Vagina (tissue), 2 donors: ENCODE data around the gene DCANP1. TPM values are rescaled to one million over a fixed set of nuclear protein-coding genes. Genes with fewer than 3 reads are reported as not detected.

Experiments
- DNase-seq, 2 donors: peaks; one replicate each; pipeline ENCODE4 v3.0.0-alpha.2; 2017; ENCODE audit errors: extremely low spot score in 2 of 2
- H3K27ac ChIP-seq: fragments of 200-600 bp; sonication (generic); one replicate; pipeline ENCODE4 v1.5.1; 2019
- H3K27me3 ChIP-seq: fragments of 200-600 bp; sonication (generic); one replicate; pipeline ENCODE4 v1.5.1; 2019
- H3K36me3 ChIP-seq, 2 donors: fragments of 200-600 bp; sonication (generic); one replicate each; pipeline ENCODE4 v1.5.1; 2017 to 2019
- H3K4me1 ChIP-seq: fragments of 200-600 bp; sonication (generic); one replicate; pipeline ENCODE4 v1.5.1; 2019
- H3K4me3 ChIP-seq, 2 donors: fragments of 200-600 bp; sonication (generic); 1 replicate in 1 of 2; 2 replicates in 1 of 2; pipeline ENCODE4 v1.5.1; 2016 to 2019
- H3K9me3 ChIP-seq: fragments of 200-600 bp; sonication (generic); one replicate; pipeline ENCODE4 v1.5.1; 2019
- POLR2A ChIP-seq, 2 donors: fragments of 450-650 bp; IDR thresholded peaks; one replicate each; pipeline ENCODE4 v1.6.1; 2017; ENCODE audit warnings: antibody characterized with exemption in 2 of 2, mild to moderate bottlenecking in 2 of 2, moderate library complexity in 2 of 2
- POLR2AphosphoS5 ChIP-seq, 2 donors: sonication (generic); formaldehyde crosslinking; IDR thresholded peaks; one replicate each; pipeline ENCODE4 v1.9.0; 2017; ENCODE audit warnings: antibody characterized with exemption in 2 of 2, mild to moderate bottlenecking in 2 of 2, low read depth in 1 of 2; ENCODE audit not compliant: insufficient read depth in 1 of 2
- intact Hi-C: fragments of 100-400 bp; cut with DNase I; formaldehyde crosslinking; loops from one replicate; pipeline ENCODE4 v1.15.1; 2023
- total RNA-seq: library from RNA; depleted of rRNA; stranded (reverse); fragments of >200 nt; gene quantifications from one replicate; pipeline ENCODE4 v1.2.3, GENCODE V29; 2016
- TF ChIP-seq, protein P1 (sequence below), 3 experiments: fragments of 450-650 bp in 2 of 3; fragments of 200-600 bp in 1 of 3; sonication (generic) in 1 of 3; IDR thresholded peaks; one replicate each; pipeline ENCODE4 v1.5.1; 2017 to 2019; ENCODE audit warnings: antibody characterized with exemption in 3 of 3, mild to moderate bottlenecking in 2 of 3, moderate library complexity in 2 of 3

Gene DCANP1
- total RNA-seq, 1 donor from 2014 or later: not detected

DNA sequence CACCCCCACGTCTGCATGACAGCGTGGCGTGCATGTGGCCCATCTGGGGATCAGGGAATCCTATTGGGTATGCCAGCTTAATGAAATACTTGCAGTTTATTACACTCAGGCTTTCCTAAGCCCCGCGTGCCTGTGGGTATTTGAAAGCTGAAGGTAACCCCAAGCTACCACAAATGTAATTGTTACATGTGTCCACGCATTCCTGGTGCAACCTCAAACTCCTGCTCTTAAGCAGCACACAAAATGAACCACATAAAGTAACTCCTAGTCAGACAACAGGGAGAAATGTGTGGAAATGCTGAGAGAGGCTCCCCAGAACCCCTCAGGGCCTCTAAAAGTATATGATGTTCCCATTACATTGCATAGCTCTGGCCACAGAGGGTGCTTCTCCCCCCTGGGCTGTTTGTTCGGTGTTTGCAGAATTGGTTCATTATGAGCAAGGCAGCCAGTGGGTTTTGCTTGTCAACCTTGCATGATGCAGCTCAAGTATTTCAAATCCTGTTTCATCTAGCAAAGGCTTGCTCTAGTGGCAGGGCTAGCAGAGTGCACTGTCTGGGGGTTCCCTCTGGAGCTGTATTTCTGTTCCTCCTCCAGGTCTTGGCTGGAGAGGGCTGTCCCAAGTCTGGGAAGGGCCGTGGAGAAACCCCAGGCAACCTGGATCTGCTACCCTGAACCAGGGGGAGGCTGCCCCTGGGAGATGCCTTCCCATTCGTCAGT is 1.8 kb upstream of the DCANP1 start:
- H3K27me3 ChIP-seq: no peaks in the 10 kb centered on the region
- intact Hi-C loops: no loop called here
- H3K9me3 ChIP-seq: no peaks in the 10 kb centered on the region
- H3K4me3 ChIP-seq: no peak overlapping the region
- no peaks in the 10 kb centered on the region for H3K36me3 ChIP-seq
- DNase-seq: no peak
- TF ChIP-seq, protein P1, sequence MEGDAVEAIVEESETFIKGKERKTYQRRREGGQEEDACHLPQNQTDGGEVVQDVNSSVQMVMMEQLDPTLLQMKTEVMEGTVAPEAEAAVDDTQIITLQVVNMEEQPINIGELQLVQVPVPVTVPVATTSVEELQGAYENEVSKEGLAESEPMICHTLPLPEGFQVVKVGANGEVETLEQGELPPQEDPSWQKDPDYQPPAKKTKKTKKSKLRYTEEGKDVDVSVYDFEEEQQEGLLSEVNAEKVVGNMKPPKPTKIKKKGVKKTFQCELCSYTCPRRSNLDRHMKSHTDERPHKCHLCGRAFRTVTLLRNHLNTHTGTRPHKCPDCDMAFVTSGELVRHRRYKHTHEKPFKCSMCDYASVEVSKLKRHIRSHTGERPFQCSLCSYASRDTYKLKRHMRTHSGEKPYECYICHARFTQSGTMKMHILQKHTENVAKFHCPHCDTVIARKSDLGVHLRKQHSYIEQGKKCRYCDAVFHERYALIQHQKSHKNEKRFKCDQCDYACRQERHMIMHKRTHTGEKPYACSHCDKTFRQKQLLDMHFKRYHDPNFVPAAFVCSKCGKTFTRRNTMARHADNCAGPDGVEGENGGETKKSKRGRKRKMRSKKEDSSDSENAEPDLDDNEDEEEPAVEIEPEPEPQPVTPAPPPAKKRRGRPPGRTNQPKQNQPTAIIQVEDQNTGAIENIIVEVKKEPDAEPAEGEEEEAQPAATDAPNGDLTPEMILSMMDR (IDR thresholded peaks at IDR 0.05): no peak
- no peak for TF ChIP-seq POLR2A (IDR thresholded peaks at IDR 0.05)
- no peak for TF ChIP-seq POLR2AphosphoS5 (IDR thresholded peaks at IDR 0.05; ENCODE audit: insufficient read depth in 1 of 2, low read depth in 1 of 2)
- H3K27ac ChIP-seq: no peak overlapping the region
- no peaks in the 10 kb centered on the region for H3K4me1 ChIP-seq

DNA sequence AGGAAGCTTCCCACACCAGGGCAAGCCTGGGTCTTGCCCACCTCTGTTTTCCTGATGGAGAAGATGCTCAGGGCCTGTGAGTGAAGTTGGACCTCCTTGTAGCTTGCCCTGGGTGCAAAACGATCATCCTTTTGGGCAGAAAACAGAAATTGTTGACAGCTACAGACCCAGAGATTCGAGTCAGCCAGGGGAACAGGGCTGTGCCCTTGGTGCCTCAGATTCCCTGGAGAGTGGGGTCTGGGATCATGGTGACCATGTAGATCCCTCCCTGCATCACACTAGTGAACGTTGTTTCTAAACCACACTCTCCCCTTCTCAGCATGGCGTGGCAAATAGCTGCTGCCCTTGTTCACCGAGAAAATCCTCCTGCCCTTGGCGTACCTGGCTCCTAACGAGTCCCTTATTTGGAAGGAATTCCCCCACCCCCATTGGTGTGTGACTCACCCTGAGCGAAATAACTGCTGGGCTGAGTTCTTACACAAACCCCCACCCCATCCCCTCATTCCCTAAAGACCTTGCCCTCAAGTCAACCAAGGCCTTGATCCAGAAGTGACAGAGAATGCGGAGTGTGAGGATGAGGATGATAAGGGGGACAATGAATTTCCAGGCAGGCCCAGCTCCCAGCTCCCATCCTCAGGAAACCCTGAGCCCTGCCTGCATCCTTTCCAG is 1.1 kb upstream of the DCANP1 start:
- Histone ChIP-seq H3K36me3 (no peaks in the 10 kb centered on the region), H3K9me3 (no peaks in the 10 kb centered on the region), H3K27ac (no peak overlapping the region), H3K4me1 (no peaks in the 10 kb centered on the region), H3K27me3 (no peaks in the 10 kb centered on the region), H3K4me3 (no peak overlapping the region)
- intact Hi-C loops: no loop called here
- DNase-seq: no peak
- TF ChIP-seq POLR2AphosphoS5 (IDR thresholded peaks at IDR 0.05; ENCODE audit: insufficient read depth in 1 of 2, low read depth in 1 of 2) (no peak), POLR2A (IDR thresholded peaks at IDR 0.05) (no peak)
- TF ChIP-seq, protein P1 (IDR thresholded peaks at IDR 0.05): no peak

DNA sequence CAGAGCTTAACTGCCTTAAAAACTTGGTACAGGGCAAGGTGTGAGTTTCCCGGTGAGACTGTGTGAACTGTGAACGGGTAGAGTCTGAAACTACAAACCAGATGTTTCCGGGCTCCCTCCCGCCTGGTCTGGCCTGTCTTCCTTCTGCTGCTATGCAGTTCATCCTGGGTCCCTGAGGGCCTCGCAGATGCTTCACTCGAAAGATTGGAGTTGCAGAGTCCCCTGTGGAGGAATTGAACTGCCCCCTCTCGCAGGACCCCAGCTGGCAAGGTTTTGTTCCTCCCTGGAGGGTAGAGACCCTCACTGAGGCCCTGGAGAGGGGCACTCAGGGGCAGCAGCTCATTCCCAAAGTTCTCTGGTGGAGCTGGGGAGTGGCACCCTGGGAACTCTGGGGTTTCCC is 533 bp downstream of the DCANP1 start:
- Histone ChIP-seq H3K27me3 (no peaks in the 10 kb centered on the region), H3K4me1 (no peaks in the 10 kb centered on the region), H3K27ac (no peak overlapping the region), H3K4me3 (no peak overlapping the region), H3K36me3 (no peaks in the 10 kb centered on the region), H3K9me3 (no peaks in the 10 kb centered on the region)
- intact Hi-C loops: no loop called here
- DNase-seq: no peak
- TF ChIP-seq, protein P1 (IDR thresholded peaks at IDR 0.05): no peak
- TF ChIP-seq POLR2A (IDR thresholded peaks at IDR 0.05) (no peak), POLR2AphosphoS5 (IDR thresholded peaks at IDR 0.05; ENCODE audit: insufficient read depth in 1 of 2, low read depth in 1 of 2) (no peak)

DNA sequence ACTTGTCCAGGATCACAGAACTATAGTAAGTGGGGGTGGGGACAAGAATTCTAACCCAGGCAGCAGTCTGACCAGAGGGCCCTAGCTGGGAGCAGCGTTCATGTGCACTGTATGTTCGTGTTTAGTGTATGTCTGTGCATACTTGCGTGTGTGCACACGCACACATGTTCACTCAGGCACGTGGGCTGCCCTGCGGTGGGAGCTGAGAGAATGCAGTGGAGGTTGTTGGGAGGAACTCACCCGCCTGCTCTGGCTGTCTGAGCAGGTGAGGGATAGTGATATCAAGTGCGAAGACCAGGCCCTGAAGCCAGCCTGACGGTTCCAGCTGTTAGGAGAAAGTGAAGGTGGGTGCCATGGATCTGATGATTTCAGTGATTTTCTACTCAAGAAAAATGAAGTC is 942 bp downstream of the DCANP1 start:
- H3K27me3 ChIP-seq: no peaks in the 10 kb centered on the region
- H3K36me3 ChIP-seq: no peaks in the 10 kb centered on the region
- H3K4me3 ChIP-seq: no peak overlapping the region
- H3K9me3 ChIP-seq: no peaks in the 10 kb centered on the region
- DNase-seq: no peak
- intact Hi-C loops: no loop called here
- no peak for TF ChIP-seq POLR2AphosphoS5 (IDR thresholded peaks at IDR 0.05; ENCODE audit: insufficient read depth in 1 of 2, low read depth in 1 of 2)
- TF ChIP-seq, protein P1 (IDR thresholded peaks at IDR 0.05): no peak
- TF ChIP-seq POLR2A (IDR thresholded peaks at IDR 0.05): no peak
- H3K27ac ChIP-seq: no peak overlapping the region
- H3K4me1 ChIP-seq: no peaks in the 10 kb centered on the region
